GM19452 (cell line): Measurements from ENCODE around the gene ASGR2.
"Not testable (repeated sequence)": the region's sequence is repeated elsewhere in the genome, so short reads cannot be mapped to it uniquely, and the experiment has no call there.

Experiments
- ATAC-seq: cut with Tn5 transposase; IDR thresholded peaks from one replicate; pipeline ENCODE4 v1.9.1; 2021; ENCODE audit not compliant: unreplicated experiment

The ASGR2 gene

DNA sequence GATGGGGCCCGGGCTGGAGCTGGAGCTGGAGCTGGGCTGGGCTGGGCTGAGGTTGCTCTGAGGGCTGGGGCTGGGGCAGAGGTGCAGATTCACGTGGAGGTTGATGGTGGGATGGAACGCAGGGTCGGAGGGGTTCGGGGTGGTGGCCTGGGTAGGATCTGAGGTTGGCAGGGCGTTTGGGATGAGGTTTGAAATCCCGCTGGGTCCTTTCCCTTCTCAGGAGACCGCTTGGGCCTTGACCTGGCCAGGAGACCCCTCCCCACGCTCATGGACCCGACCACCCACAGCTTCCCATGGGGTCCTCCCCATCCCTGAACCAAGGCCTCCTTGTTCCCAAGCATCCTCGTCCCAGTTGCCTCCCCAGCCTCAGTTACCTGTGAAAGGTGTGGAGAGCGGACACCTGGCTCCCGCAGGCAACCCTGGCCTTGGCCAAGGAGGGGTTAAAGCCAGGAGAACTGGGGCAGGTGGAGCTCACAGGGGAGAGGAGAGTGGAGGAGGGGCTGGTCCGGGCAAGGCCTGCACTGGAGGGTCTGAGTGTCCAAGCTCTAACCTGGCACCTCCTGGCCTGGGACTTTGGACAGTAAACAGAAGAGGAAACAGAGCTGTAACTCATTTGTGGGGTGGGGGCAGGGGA, at the start of gene ASGR2:
TSS of gene ASGR2 (minus strand) at position 582 of the 634 bp plus-strand sequence. CDS start 582 bp downstream, outside the sequence.
- ATAC-seq = no peak

DNA sequence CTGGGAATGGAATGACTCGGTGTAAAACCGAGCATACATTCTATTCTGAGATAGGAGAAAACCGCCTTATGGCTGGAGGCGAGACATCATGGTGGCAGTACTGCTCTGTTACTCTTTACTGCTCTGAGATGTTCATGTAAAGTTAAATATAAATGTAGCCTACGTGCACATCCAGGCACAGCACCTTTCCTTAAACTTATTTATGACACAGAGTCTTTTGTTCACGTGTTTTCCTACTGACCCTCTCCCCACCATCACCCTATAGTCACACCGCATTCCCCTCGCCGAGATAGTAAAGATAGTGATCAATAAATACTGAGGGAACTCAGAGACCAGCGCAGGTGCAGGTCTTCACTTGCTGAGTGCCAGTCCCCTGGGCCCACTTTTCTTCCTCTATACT, 44.9 kb upstream of the ASGR2 start:
- ATAC-seq = not testable (repeated sequence)

GRCh38 chr17:7158424-7158823, 43.8 kb upstream of the ASGR2 start:
- not testable (repeated sequence) for ATAC-seq

DNA sequence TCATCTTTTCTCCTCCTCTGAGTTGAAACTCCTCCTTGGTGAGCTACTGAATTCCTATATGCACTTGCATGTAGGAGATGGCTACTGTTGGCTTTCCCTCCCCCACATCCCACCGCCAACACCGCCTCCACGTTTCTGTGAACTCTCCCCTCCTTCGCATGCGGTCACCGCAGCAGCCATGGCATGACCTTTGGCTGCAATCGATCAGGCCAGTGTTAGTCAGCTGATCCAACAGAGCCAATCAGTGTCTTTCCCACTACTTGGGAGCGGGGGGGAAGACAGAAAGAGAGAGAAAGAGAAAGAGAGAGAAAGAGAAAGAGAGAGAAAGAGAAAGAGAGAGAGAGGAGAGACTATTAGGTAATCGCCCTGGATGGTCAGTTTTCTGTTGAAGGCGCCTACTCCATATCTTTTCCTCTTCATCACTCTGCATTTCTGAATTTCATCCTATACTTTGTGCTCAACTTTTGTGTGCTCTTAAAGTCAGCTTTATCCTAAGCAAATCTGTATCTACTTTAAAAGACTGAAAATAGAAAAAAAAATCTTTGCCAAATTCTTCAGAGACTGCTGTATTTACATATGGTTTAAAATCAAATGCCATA, 41.8 kb upstream of the ASGR2 start:
- ATAC-seq = no peak

DNA sequence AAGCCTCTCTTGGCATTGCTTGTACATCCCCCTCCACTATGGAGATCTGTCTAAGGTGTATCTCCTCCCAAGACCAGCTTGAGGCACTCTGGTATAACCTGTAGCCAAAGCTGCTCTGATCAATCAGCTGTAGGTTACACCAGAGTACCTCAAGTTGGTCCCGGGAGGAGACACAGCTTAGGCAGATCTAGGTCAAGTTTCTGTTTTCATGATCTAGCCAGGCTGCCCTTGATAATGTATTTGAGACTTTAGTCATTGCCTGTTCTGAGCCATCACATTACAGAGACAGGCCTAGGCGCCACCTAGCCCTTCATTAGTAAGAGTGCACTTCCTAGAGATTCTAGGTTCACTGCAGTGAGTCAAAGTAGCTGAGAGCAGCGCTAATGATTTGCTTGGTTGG, 33.1 kb upstream of the ASGR2 start:
- ATAC-seq = no peak

- no peak for ATAC-seq
Measured at GRCh38 chr17:7146115-7146514, 31.5 kb upstream of the ASGR2 start.

GRCh38 chr17:7144213-7144612, 29.6 kb upstream of the ASGR2 start:
- ATAC-seq = no peak

- no peak for ATAC-seq
Measured at GRCh38 chr17:7141824-7142223, 27.2 kb upstream of the ASGR2 start.

DNA sequence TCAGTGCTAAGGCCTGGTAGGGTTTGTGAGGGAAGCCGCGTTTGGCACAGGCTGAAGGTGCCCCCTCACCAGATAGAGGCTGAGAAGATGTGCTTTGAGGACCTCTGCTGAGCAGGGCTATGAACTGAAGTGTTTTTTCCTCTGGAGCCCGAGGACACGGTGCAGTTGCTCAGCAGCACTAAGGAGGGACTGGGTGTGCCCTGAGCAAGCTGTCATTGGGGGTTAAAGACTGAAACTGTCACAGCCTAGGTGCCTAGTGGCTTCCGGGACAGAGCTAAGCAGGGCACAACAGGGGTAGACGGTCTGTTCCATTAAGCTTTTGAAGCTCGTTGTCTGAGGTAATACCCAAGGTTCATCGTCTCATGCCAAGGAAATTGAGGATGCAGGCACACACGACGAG, 24.8 kb upstream of the ASGR2 start:
- no peak for ATAC-seq

DNA sequence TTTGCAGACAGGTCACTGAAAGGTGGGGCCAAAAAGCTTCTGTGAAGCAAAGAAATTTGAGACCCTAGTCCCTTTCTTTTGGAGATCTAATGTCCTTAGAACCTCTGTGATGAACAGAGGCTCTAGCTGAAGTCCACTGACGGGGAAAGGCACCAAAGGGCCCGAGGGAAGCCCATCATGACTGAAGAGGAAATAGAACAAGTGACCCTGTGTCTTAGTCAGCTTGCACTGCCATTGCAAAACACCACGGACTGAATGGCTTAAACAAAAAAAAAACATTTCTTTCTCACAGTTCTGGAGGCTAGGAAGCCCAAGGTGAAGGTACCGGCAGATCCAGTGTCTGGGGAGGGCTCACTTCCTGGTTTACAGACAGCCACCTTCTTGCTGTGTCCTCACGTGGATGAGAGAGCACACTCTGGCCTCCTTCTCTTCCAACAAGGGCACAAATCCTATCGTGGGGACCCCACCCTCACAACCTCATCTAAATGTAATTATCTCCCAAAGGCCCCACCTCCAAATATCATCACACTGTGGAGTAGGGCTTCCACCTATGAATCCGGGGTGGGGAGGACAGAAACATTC, 24.3 kb upstream of the ASGR2 start:
- ATAC-seq = no peak

DNA sequence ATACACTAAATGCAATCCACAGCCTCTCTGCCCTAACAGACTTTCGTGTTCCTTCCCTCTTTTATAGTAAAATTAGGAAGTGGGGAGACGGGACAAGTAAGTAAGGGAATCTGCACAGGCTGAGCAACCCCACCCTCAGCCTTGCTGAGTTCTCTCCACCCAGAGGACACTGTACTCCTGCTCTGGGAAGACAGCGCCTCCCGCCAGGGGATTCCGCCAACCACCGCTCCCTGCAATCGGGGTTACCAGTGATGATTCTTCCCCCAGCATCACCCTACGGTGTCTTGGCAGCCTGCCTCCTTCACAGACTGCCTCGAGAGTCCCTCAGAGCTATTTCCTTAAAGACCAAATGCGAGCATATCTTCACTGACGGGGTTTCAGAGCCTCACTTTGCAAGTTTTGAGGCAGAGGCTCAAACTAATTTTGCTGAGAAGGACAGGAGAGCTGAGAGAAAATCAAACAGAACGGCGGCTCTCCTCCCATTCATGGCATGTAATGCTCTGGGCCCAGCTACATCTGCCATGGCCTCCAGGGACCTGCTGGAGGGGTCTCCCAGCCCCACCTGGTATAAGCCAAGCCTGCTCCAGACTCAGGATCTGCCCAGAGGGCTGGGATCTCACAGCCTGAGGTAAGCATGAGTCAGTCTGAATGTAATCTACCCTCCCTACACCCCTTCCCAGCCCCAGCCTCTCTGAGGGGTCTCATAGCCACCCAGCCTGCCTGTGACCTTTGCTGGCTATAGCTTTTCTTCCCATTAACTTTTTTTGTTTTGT, 22.7 kb upstream of the ASGR2 start:
- no peak for ATAC-seq

DNA sequence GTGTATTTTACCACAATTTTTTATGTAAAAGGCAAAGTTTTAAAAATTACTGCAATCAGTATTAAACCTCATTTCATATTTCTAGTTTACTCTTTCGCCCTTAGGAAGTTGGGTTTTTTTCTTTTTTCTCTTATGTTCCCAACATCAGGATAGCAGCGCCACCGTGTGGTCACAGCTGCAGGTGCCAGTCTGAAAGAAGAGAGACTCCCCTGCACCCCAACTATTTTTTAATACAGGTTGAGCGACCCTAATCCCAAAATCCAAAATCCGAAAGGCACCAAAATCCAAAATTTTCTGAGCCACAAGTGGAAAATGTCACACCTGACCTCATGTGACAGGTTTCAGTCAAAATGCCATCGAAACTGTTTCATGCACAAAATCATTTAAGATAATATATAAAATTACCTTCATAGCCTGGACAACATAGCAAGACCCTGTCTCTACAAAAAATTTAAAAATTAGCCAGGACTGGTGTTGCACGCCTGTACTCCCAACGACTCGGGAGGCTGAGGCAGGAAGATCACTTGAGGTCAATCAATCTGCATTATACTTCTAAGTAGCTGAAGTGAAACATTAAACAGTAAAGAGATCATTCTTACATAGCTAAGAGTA, 21.8 kb upstream of the ASGR2 start:
- no peak for ATAC-seq

DNA sequence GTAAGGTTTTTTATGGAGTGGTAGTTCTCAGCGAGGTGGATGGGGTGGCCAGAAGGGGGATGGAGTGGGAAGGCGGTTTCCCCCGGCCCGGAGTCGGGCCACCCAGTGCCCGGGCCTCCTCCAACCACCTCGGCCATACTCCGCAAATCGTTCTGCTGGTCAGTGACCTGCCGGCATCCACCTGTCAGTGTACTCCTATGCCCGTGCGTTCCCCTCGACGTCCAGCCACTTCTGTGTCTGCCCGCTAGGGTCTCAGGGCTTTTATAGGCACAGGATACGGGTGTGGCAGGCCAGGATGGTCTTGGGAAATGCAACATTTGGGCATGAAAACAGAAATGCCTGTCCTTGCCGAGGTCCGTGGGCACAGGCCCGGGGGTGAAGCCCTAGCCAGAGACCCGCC, 19.3 kb upstream of the ASGR2 start:
- ATAC-seq = no peak

GRCh38 chr17:7133424-7133823, 18.8 kb upstream of the ASGR2 start:
- no peak for ATAC-seq

GRCh38 chr17:7132511-7133094, 18.0 kb upstream of the ASGR2 start:
- peak; percentile 58 for ATAC-seq

DNA sequence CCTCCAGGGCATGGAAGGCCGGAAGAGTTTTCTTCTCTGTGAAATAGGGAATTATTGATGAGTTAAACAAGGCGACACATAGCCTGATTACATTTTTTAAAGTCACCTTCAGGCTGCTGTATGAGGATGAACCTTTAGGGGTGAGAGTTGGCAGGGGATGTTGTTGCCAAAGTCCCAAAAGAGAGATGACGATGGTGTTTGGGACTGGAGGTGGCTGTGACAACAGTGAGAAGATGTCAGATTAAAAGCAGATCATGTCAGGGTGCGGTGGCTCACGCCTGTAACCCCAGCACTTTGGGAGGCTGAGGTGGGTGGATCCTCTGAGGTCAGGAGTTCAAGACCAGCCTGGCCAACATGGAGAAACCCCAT, 16.8 kb upstream of the ASGR2 start:
- no peak for ATAC-seq

GRCh38 chr17:7130621-7131422, 16.2 kb upstream of the ASGR2 start:
- ATAC-seq = no peak

- no peak for ATAC-seq
Measured at GRCh38 chr17:7129311-7129710, 14.7 kb upstream of the ASGR2 start.

DNA sequence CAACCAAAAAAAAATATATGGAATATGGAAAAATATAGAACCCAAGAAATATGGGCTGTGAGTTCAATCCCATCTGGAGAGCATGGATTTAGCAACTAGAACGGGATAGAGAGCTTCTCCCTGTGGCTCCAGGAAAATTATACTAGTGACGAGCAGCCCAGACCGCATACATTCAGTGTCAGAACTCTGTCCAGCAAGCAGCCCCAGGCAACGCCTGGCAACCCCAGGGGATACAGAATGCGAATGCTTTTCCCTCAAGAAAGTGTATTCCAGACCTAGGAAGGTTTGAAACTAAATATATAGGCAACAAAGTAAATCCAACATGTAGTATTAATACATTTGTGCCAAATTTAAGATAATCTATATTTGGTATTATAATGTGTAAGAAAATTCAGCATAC, 13.5 kb upstream of the ASGR2 start:
- no peak for ATAC-seq

DNA sequence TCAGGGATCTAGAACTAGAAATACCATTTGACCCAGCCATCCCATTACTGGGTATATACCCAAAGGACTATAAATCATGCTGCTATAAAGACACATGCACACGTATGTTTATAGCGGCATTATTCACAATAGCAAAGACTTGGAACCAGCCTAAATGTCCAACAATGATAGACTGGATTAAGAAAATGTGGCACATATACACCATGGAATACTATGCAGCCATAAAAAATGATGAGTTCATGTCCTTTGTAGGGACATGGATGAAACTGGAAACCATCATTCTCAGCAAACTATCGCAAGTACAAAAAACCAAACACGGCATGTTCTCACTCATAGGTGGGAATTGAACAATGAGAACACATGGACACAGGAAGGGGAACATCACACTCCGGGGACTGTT, 12.9 kb upstream of the ASGR2 start:
- not testable (repeated sequence) for ATAC-seq
